IPS-18a (cell line): ENCODE data around the gene CREBL2.

Source experiments
- H3K27ac ChIP-seq: one replicate; pipeline ENCODE4 v1.5.1; 2013; ENCODE audit warnings: low read length
- H3K27me3 ChIP-seq: one replicate; pipeline ENCODE4 v1.6.1; 2013; ENCODE audit warnings: mild to moderate bottlenecking, low read length; ENCODE audit not compliant: control insufficient read depth, insufficient read depth
- H3K36me3 ChIP-seq: one replicate; pipeline ENCODE4 v1.6.1; 2013; ENCODE audit warnings: low read depth, low read length; ENCODE audit not compliant: control insufficient read depth
- H3K4me1 ChIP-seq: one replicate; pipeline ENCODE4 v1.6.1; 2013; ENCODE audit warnings: low read depth, low read length; ENCODE audit not compliant: control insufficient read depth
- H3K4me3 ChIP-seq: one replicate; pipeline ENCODE4 v1.5.1; 2013; ENCODE audit warnings: low read length
- H3K9ac ChIP-seq: one replicate; pipeline ENCODE4 v1.6.1; 2013; ENCODE audit warnings: mild to moderate bottlenecking, low read length, moderate library complexity
- H3K9me3 ChIP-seq: one replicate; pipeline ENCODE4 v1.6.1; 2013; ENCODE audit warnings: low read depth, low read length; ENCODE audit not compliant: control insufficient read depth

Gene CREBL2

DNA sequence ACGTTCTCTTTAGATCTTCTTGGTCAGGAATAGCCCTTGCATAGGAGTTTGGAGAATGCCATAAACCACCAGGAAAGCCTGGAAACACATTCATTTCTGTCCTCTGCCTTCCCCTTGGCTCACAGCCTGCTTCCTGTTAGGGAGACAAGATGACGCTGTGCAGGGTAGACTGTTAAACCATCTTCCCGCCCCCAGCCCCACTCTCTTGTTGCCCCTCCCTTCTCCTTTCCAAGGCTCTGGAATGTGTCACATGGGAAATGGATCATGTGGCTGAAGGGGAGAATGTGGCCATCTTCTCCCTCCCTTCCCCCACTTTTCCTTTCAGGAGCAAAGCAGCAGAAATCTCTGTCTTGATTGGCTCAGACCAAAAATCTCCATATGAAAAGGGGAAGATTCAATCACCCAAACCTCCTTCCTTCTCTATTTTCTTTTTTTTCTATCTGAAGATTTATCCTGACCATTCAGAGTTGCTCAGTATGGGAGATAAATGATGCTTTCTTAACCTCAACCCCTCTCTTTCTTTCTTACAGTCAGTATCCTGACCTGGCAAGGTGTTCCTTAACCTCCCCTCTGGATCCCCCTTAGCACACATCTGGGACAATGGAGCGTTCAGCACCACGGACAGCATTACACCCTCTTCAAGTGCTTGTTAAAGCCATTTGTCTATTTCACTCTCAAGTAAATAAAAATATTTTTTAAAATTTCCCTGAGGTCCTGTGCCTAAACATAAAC lies 72.9 kb downstream of the CREBL2 start:
- peak overlapping the region; percentile 72 for H3K4me3 ChIP-seq
- H3K27ac ChIP-seq = peak overlapping the region; percentile 86
- H3K9ac ChIP-seq = peak overlapping the region; percentile 80
- no peaks in the 10 kb centered on the region for H3K36me3 ChIP-seq
- peaks cover 17% of the 10 kb centered on the region for H3K4me1 ChIP-seq
- H3K9me3 ChIP-seq = no peaks in the 10 kb centered on the region
- peaks cover under 1% of the 10 kb centered on the region for H3K27me3 ChIP-seq

- no peaks in the 10 kb centered on the region for H3K36me3 ChIP-seq
- no peaks in the 10 kb centered on the region for H3K27me3 ChIP-seq
- H3K9ac ChIP-seq = peak overlapping the region; percentile 80
- peak overlapping the region; percentile 72 for H3K4me3 ChIP-seq
- peak overlapping the region; percentile 86 for H3K27ac ChIP-seq
- H3K4me1 ChIP-seq = peaks cover 17% of the 10 kb centered on the region
- no peaks in the 10 kb centered on the region for H3K9me3 ChIP-seq
Observed at GRCh38 chr12:12685305-12685704, 73.6 kb downstream of the CREBL2 start.

DNA sequence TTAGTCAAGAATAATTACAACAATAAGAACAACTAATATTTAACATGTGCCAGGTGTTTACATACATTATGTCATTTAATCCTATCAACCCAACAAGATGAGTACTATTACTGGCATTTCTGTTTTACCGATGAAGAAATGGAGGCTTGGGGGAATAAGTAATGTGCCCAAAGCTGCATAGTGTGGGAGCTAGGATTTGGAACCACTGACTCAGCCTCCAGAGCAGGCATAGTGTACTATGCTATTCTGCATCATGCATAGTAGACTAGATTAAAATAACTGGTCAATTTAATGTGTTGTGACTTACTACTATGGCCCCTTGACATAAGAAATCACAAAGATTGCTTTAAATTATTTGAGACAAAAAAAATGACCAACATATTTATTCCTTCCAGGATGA lies 74.8 kb downstream of the CREBL2 start:
- H3K9me3 ChIP-seq = no peaks in the 10 kb centered on the region
- H3K36me3 ChIP-seq = no peaks in the 10 kb centered on the region
- H3K27ac ChIP-seq = no peak overlapping the region
- no peak overlapping the region for H3K9ac ChIP-seq
- no peaks in the 10 kb centered on the region for H3K27me3 ChIP-seq
- peaks cover 17% of the 10 kb centered on the region for H3K4me1 ChIP-seq
- H3K4me3 ChIP-seq = no peak overlapping the region

DNA sequence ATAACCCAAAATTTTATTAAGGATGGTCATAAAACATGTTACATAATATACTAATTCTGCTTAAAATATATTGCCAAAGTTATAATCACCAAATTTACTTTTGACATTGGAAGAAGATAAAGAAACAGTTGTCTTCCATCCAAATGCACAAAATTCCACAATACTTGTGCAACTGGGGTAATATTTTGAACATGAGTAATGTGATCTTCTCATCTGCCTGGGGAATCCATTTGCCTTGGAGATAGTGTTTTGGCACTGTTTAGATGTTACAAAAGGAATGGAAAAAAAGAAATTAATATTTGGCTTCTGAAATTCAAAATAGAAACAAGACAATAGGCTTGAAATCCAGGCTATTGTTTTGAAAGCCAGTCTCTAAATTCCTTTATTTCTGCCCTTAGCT lies 75.2 kb downstream of the CREBL2 start:
- H3K4me3 ChIP-seq = no peak overlapping the region
- no peaks in the 10 kb centered on the region for H3K36me3 ChIP-seq
- no peaks in the 10 kb centered on the region for H3K9me3 ChIP-seq
- no peak overlapping the region for H3K9ac ChIP-seq
- no peak overlapping the region for H3K27ac ChIP-seq
- no peaks in the 10 kb centered on the region for H3K27me3 ChIP-seq
- peaks cover 17% of the 10 kb centered on the region for H3K4me1 ChIP-seq

DNA sequence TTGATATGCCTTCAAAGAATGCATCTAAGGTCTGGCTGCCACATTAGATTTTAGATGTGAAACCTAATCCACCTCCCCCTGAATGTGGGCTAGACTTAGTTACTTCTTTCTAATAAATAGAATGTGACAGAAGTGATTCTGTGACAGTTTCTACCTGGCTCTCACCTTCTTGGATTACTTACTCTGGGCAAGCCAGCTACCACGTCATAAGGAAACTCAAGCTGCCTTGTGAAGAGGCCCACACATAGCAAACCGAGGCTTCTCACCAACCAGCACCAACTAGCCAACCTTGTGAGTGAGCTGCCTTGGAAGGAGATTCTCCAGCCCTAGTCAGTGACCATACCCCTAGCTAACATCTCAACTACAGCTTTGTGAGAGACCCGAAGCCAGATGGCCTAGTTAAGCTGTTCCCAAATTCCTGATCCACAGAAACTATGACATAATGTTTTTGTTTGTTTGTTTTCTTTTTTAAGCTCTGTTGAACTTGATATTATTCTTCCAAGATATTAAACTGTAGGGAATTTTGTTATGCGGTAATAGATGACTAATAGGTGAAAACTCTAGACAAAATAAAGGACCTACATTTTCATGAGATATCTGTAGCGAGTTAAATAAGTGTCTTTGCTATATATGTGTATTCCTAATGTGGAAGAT lies 78.1 kb downstream of the CREBL2 start:
- Histone ChIP-seq H3K4me3 (no peak overlapping the region), H3K9me3 (no peaks in the 10 kb centered on the region), H3K27ac (no peak overlapping the region), H3K36me3 (no peaks in the 10 kb centered on the region), H3K9ac (no peak overlapping the region), H3K27me3 (no peaks in the 10 kb centered on the region), H3K4me1 (peaks cover 10% of the 10 kb centered on the region)

- H3K36me3 ChIP-seq = no peaks in the 10 kb centered on the region
- no peaks in the 10 kb centered on the region for H3K9me3 ChIP-seq
- H3K4me1 ChIP-seq = peaks cover 5% of the 10 kb centered on the region
- no peak overlapping the region for H3K9ac ChIP-seq
- H3K27me3 ChIP-seq = no peaks in the 10 kb centered on the region
- no peak overlapping the region for H3K4me3 ChIP-seq
- no peak overlapping the region for H3K27ac ChIP-seq
Observed at GRCh38 chr12:12691549-12691948, 79.9 kb downstream of the CREBL2 start.

- H3K27ac ChIP-seq = no peak overlapping the region
Observed at GRCh38 chr12:12693111-12693671, 81.5 kb downstream of the CREBL2 start.

More at GRCh38 chr12:12693111-12693671, 81.5 kb downstream of the CREBL2 start:
- Histone ChIP-seq H3K36me3 (no peaks in the 10 kb centered on the region), H3K9ac (no peak overlapping the region), H3K4me3 (no peak overlapping the region), H3K9me3 (no peaks in the 10 kb centered on the region), H3K27me3 (no peaks in the 10 kb centered on the region), H3K4me1 (peaks cover 5% of the 10 kb centered on the region)
